A549 (cell line): ENCODE results near the gene MPRIP. TPM values are rescaled to one million over a fixed set of nuclear protein-coding genes. Genes with fewer than 3 reads are reported as not detected.

Experiments used
- ATAC-seq, 2 experiments: fragments of 200-7000 bp in 1 of 2; fragments of >200 bp in 1 of 2; cut with Nextera tagmentation in 1 of 2; cut with Tn5 transposase in 1 of 2; 3 replicates each; pipeline versions ENCODE4 v1.8.0 to v1.9.1; 2018 to 2020; ENCODE audit warnings: mild to moderate bottlenecking in 1 of 2, moderate library complexity in 1 of 2
- CTCF ChIA-PET: fragments of 300-600 bp; sonication (Branson Sonifier 250); formaldehyde crosslinking; extraction: SDS; loops from one replicate; lab custom pipeline; 2021; ENCODE audit warnings: antibody characterized with exemption, inconsistent platforms; lab: Yijun Ruan, JAX
- POLR2A ChIA-PET: fragments of 350-600 bp; formaldehyde crosslinking; extraction: SDS; loops from one replicate; lab custom pipeline; 2021; ENCODE audit warnings: antibody characterized with exemption, inconsistent platforms; lab: Yijun Ruan, JAX
- DNase-seq, 2 experiments: peaks; one replicate each; pipeline versions ENCODE4 v3.0.0 to v3.0.0-alpha.2; 2011 to 2016; ENCODE audit warnings: low read depth in 1 of 2, low spot score in 1 of 2
- FAIRE-seq: peaks from 2 replicates; lab custom pipeline; 2011; peaks lifted over from hg19 to GRCh38; lab: Jason Lieb, UNC
- H3K27ac ChIP-seq, 2 experiments: fragments of >200 bp; sonication (Bioruptor Twin); formaldehyde crosslinking; 3 replicates each; pipeline ENCODE4 v1.5.1; 2016 to 2017
- H3K4me1 ChIP-seq: fragments of >200 bp; sonication (Bioruptor Twin); formaldehyde crosslinking; 3 replicates; pipeline ENCODE4 v1.6.1; 2016
- H3K4me2 ChIP-seq: fragments of >200 bp; sonication (Bioruptor Twin); formaldehyde crosslinking; 3 replicates; pipeline ENCODE4 v1.6.1; 2016
- H3K4me3 ChIP-seq: fragments of >200 bp; sonication (Bioruptor Twin); formaldehyde crosslinking; 3 replicates; pipeline ENCODE4 v1.5.1; 2016
- H3K9me3 ChIP-seq: fragments of >200 bp; sonication (Bioruptor Twin); formaldehyde crosslinking; 3 replicates; pipeline ENCODE4 v1.6.1; 2016
- CBX2 ChIP-seq: fragments of 200-600 bp; sonication (generic); IDR thresholded peaks from 2 replicates; pipeline ENCODE4 v1.6.1; 2016; ENCODE audit warnings: low read depth, mild to moderate bottlenecking, borderline replicate concordance
- HOXB13 ChIP-seq: fragments of 250-450 bp; sonication (Bioruptor Pico); IDR thresholded peaks from 2 replicates; pipeline ENCODE4 v1.5.0; 2020; ENCODE audit warnings: low read depth, mild to moderate bottlenecking, moderate library complexity
- JUN ChIP-seq, 2 experiments: fragments of >200 bp; sonication (Bioruptor Twin); formaldehyde crosslinking; IDR thresholded peaks; 2 replicates in 1 of 2; 3 replicates in 1 of 2; pipeline ENCODE4 v1.6.1; 2016 to 2017
- JUNB ChIP-seq: fragments of >200 bp; sonication (Bioruptor Twin); formaldehyde crosslinking; IDR thresholded peaks from 2 replicates; pipeline ENCODE4 v1.6.1; 2016
- MAX ChIP-seq: IDR thresholded peaks from 2 replicates; pipeline ENCODE4 v1.6.1; 2012
- MYC ChIP-seq: IDR thresholded peaks from 2 replicates; pipeline ENCODE4 v1.6.1; 2012; ENCODE audit warnings: mild to moderate bottlenecking, inconsistent platforms, low read length, improper control_type of control experiment, borderline replicate concordance
- PBX3 ChIP-seq: IDR thresholded peaks from 2 replicates; pipeline ENCODE4 v1.6.1; 2012
- POLR2AphosphoS2 ChIP-seq: conservative IDR thresholded peaks from 2 replicates; pipeline ENCODE4 v1.6.1; 2012; ENCODE audit warnings: low read length, improper control_type of control experiment, inconsistent platforms
- RAD21 ChIP-seq, 2 experiments: fragments of >200 bp in 1 of 2; sonication (Bioruptor Twin) in 1 of 2; formaldehyde crosslinking in 1 of 2; IDR thresholded peaks in 1 of 2; conservative IDR thresholded peaks in 1 of 2; 2 replicates in 1 of 2; 3 replicates in 1 of 2; pipeline ENCODE4 v1.6.1; 2012 to 2018; ENCODE audit warnings: inconsistent platforms in 1 of 2
- SMC3 ChIP-seq: fragments of >200 bp; sonication (Bioruptor Twin); formaldehyde crosslinking; IDR thresholded peaks from 3 replicates; pipeline ENCODE4 v1.6.1; 2018; ENCODE audit warnings: inconsistent platforms
- ZC3H11A ChIP-seq: fragments of 450-650 bp; IDR thresholded peaks from 2 replicates; pipeline ENCODE4 v1.6.1; 2014; ENCODE audit warnings: antibody characterized with exemption, mild to moderate bottlenecking
- ZSCAN20 ChIP-seq: fragments of 250-450 bp; sonication (Bioruptor Pico); IDR thresholded peaks from 2 replicates; pipeline ENCODE4 v1.8.0; 2022; ENCODE audit warnings: mild to moderate bottlenecking, moderate library complexity
- WGBS: methylation state at CpG from one replicate; pipeline ENCODE4 v1.1.6; 2017; ENCODE audit errors: missing lambda C conversion rate; 5-methylcytosine and 5-hydroxymethylcytosine counted together
- polyA plus RNA-seq, 4 experiments: library from polyadenylated mRNA; depleted of rRNA in 3 of 4; stranded (reverse); fragments of >200 nt; fragmentation: RNase III in 1 of 4; extraction: RNeasy Plus Mini Kit Qiagen cat#74134 plus additional on column Dnase treatment in 1 of 4; gene quantifications; 2 replicates in 3 of 4; 3 replicates in 1 of 4; pipeline ENCODE4 v1.2.3, GENCODE V29; 2011 to 2017
- TF ChIP-seq, protein P1 (sequence below): fragments of >200 bp; sonication (Bioruptor Twin); formaldehyde crosslinking; IDR thresholded peaks from 3 replicates; pipeline ENCODE4 v1.5.1; 2016

MPRIP gene
- polyA plus RNA-seq, 2 of the 4 experiments (the other 2 are of a cell fraction), result 147 to 228 TPM

DNA sequence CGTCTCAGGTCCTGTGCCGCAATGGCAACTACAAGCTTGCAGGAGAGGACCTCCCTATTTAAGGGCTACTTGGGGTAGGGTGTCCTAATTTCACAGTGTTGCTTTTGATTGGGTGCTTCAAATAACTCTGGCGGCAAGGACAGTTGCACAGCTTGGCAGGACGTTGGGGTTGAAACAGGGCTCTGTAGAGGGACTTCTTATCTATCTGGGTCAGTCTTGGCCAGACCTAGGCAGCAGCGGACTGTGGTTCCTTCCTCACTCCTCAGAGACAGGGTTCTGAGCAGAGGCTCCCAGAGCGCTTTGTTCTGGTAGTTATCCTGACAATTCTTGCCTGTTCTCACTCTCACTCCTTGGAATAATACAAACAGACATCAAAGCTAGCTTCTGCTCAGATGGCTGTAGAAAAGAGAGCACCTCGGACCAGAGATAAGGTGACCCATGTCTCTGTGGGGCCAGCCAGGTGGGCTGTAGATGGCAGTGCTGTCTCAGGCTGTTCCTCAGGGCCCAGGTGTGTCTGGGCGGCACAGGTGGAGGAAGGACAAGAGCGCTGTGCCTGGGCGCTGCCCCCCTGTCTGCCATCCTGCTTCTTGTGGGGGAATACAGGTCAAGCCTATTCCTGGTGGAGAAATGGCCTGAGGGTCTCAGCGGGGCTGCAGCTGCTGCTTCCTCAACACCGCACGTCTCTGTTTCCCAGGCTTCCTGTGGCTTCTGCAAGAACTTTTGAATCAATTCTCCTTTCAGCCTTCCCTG lies 102.8 kb downstream of the MPRIP start:
- WGBS, result 92% methylated on average over 13 of the region's 13 CpGs
- Histone ChIP-seq H3K9me3 (no peaks in the 10 kb centered on the region), H3K27ac (no peak overlapping the region), H3K4me1 (peaks cover 21% of the 10 kb centered on the region), H3K4me2 (no peak overlapping the region), H3K4me3 (no peak overlapping the region)
- ChIA-PET POLR2A (no interaction called here), CTCF (interaction anchor here (0.6 to 7.6 kb wide), 5 partner anchors 12 to 209 kb away, joined by 3 to 112 read pairs (median 36); no protein-coding TSS in a partner anchor)
- TF ChIP-seq HOXB13 (CRISPR knock-in tag) (no peak), CBX2 (no peak), ZSCAN20 (no peak), JUNB (no peak), JUN (IDR thresholded peaks at IDR 0.05) (0 out of 5 replicates have a peak, but pooled peaks of 1 of the 2 experiments have one; percentile 1), ZC3H11A (no peak)
- DNase-seq, result no peak
- ATAC-seq, result no peak
- FAIRE-seq, result no peak

- CTCF ChIA-PET, result interaction anchor here (0.7 to 7.6 kb wide), 8 partner anchors 8 to 153 kb away, joined by 3 to 112 read pairs (median 4); no protein-coding TSS in a partner anchor
- FAIRE-seq, result peak; percentile 79
These were observed 104.6 kb downstream of the MPRIP start for GRCh38 chr17:17146786-17147406.

DNA sequence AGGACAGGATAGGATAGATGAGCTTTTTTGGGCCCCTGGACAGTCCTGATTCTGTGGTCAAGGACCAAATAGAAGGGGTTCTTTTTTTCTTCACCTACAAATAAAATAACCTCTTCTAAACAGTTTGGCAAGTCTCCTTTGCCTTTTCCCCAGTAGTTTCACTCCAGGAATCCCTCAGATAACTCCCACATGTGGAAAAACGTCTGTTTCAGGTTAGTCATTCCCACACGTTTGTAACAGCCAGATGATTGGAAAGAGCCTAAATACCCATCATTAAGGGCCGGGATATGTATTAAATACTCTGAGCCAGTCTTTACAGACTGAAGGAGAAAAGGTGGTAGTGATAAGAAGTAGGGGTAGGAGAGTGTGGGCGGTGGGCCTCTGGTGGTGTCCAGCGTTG lies 105.6 kb downstream of the MPRIP start:
- no peak for FAIRE-seq
- no peak for ATAC-seq
- H3K4me1 ChIP-seq, result peaks cover 36% of the 10 kb centered on the region
- no peak for DNase-seq
- H3K9me3 ChIP-seq, result no peaks in the 10 kb centered on the region
- TF ChIP-seq PBX3, result no peak
- no peak overlapping the region for H3K4me3 ChIP-seq
- POLR2A ChIA-PET, result no interaction called here
- H3K27ac ChIP-seq, result no peak overlapping the region
- CTCF ChIA-PET, result interaction anchor here (1.6 to 7.6 kb wide), 2 partner anchors 9 to 17 kb away, joined by 6 to 112 read pairs; no protein-coding TSS in a partner anchor
- WGBS, result 85% methylated on average over 5 of the region's 5 CpGs
- H3K4me2 ChIP-seq, result no peak overlapping the region

More at GRCh38 chr17:17146786-17147406, 104.6 kb downstream of the MPRIP start:
- POLR2A ChIA-PET, result no interaction called here
- Histone ChIP-seq H3K4me3 (no peak overlapping the region), H3K9me3 (no peaks in the 10 kb centered on the region), H3K4me1 (peaks cover 26% of the 10 kb centered on the region), H3K4me2 (no peak overlapping the region), H3K27ac (peak overlapping the region in 1 of 2 experiments; percentile 13; a peak in 1 of 6 replicates)
- 95% methylated on average over 14 of the region's 14 CpGs for WGBS
- TF ChIP-seq SMC3 (peak; percentile 28; the same call in 2 of the 3 replicates), CBX2 (no peak), MAX (peak; percentile 68), RAD21 (conservative IDR thresholded peaks at IDR 0.05 in 1 of 2, IDR thresholded peaks at IDR 0.05 in 1 of 2) (peak in 1 of 2 experiments; percentile 33; a peak in 2 of 5 replicates), MYC (peak; percentile 55; the same call in 1 of the 2 replicates), HOXB13 (CRISPR knock-in tag) (0 out of 2 replicates have a peak, but pooled peaks have one; percentile 4), POLR2AphosphoS2 (no peak)
- TF ChIP-seq, protein P1, sequence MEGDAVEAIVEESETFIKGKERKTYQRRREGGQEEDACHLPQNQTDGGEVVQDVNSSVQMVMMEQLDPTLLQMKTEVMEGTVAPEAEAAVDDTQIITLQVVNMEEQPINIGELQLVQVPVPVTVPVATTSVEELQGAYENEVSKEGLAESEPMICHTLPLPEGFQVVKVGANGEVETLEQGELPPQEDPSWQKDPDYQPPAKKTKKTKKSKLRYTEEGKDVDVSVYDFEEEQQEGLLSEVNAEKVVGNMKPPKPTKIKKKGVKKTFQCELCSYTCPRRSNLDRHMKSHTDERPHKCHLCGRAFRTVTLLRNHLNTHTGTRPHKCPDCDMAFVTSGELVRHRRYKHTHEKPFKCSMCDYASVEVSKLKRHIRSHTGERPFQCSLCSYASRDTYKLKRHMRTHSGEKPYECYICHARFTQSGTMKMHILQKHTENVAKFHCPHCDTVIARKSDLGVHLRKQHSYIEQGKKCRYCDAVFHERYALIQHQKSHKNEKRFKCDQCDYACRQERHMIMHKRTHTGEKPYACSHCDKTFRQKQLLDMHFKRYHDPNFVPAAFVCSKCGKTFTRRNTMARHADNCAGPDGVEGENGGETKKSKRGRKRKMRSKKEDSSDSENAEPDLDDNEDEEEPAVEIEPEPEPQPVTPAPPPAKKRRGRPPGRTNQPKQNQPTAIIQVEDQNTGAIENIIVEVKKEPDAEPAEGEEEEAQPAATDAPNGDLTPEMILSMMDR, result peak; percentile 23; the same call in 1 of the 3 replicates
- ATAC-seq, result peak; percentile 51 to 68; a peak in 3 of 6 replicates
- peak; percentile 55 to 66 for DNase-seq
